Stimulated activated CD4-positive, alpha-beta T cell treated with anti-CD3 and anti-CD28 coated beads, Interleukin-2, amount 100 ng/mL, for 4 hours (primary cell): Measurements from ENCODE around the gene CACNA1D.

Experiments used
- DNase-seq: peaks from one replicate; pipeline ENCODE4 v3.0.0-alpha.2; 2020; ENCODE audit warnings: low read depth

The CACNA1D gene

DNA sequence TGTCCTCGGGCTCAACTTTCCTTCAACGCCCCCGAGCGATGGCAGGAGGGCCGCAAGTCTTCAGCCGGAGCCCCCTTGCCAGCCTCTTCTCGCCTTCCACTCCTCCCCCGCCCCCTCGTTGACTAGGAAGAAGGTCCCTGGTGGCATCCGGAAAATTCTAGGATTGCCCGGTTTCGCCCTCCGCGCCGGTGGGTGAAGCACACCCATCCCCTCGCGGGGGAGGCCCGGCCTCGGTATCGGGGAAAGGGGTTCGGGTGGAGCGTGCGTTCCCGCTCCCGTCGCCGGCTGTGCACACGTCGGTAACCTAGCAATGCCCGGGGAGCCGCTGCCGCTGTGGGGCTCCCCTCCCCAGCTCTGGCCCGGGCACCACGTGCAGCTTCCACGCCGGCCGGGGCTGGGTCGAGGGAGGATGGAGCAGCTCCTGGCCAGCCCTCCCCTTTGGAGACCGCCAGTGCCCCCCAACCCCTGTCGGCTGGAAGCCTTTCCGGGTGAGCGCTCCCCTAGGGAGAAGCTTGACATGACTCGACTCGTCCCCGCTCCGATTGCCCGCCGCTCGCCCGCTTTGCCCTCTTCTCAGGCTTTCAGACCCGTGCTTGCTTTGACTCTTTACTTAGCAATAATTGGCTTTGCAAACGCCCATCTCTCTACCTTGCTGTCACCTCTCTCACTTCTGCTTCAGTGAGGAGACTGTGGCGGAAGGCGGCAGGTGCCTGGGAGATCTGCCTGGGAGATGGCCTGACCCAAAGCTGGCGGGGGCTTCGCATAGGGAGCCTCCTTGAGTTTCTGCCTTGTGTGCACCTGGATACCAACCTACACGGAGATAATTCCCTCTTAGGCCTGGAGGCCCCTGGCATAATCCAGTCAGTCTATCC is 1.3 kb downstream of the CACNA1D start:
- no peak for DNase-seq

DNA sequence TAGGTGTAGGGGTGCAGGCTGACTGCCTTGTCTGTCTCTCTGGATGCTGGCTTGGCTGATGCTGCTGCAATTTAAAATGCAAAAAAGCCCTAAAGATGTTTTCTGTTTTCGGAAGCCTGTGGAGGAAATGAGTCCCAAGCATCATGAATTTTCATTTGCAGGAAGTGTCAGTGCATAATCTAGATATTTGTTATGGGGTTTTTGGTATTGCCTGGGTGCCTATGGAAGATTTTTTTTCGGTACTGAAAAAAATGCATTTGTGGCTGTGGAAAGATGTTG is 1.9 kb downstream of the CACNA1D start:
- no peak for DNase-seq

DNA sequence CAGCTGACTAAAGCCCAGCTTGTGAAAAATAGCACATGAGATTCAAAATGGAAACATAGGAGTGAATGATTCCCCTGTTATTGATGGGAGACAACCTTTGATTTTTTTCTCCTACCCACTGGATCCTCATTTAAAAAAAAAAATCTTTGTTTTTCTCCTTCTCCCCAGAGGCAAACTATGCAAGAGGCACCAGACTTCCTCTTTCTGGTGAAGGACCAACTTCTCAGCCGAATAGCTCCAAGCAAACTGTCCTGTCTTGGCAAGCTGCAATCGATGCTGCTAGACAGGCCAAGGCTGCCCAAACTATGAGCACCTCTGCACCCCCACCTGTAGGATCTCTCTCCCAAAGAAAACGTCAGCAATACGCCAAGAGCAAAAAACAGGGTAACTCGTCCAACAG is 2.6 kb downstream of the CACNA1D start:
- no peak for DNase-seq

DNA sequence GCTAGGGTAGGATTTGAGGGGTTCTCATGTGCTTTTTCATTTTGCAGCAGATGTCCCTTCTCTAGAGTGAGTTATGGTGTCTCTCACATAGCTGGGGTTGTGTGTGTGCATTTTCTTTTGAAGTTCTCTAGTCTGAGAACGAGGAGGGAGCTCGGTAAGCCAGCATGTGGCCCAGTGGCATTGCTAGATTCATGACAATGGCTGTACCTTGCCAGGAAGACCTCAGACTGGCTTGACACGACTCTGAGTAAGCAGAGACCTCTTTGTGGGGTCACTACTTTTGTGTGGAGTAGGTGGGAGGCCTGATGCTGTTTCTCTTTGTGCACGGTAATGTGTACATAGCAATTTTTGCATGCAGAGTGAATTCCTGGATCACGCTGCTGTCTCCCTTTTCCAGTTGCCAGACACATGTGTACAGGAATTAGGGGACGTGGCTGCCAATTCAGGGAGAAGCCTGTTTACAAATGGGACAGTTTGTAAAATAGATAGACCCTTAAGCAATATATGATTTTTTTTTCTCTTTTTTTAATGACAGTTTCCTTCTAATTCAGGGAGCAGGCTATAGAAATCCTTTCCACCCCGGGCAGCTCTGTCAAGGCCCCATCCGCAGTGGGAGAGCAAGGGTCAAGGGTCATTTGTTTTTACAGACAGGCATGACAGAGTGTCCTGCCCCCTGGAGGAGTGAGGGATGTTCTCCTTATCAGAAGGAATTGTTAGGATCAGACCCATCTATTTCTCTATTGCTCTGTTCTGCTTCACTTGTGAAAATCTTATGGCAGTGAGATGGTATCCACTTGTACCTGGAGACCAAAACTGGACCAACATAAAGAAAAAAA is 4.6 kb downstream of the CACNA1D start:
- DNase-seq = no peak

DNA sequence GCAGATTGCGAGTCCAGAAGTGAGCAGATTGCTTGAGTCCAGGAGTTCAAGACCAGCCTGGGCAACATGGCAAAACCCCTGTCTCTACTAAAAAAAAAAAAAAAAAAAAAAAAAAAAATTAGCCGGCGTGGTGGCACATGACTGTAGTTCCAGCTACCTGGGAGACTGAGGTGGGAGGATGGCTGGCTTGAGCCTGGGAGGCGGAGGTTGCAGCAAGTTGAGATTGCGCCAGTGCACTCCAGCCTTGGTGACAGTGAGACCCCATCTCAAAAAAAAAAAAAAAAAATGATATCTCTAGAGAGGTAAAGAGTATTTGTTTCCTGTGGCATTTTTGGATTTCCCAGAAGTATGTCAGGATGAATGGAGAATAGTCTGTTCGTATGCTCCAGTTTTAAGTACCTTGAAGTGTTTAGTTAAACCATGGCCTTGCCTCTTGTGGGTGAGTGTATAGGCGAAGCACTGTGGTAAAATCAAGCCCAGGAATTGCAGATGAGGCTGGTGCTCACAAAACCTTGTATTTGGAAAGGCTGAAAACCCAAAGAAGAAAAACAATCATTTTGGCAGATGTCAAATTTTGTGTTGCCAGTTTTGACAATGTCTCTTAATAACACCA is 5.9 kb downstream of the CACNA1D start:
- no peak for DNase-seq

DNA sequence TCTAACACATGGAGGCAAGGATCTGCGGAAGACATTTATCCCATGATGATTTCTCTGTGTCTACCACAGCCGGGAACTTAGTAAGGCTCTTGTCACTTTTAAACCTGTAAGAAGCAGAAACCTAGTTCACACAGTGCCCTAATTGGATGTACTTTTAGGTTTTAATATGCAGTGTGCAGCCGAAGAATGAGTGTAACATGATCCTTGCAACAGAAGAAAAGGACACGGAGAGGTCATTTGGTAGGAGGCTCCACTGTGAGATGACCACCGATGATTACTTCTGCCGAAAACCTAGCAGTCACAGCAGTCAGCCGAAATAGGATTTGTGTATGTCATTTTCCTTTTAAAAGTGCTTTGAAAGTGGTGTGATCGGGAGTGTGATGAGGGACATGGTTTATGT is 6.8 kb downstream of the CACNA1D start:
- no peak for DNase-seq

DNA sequence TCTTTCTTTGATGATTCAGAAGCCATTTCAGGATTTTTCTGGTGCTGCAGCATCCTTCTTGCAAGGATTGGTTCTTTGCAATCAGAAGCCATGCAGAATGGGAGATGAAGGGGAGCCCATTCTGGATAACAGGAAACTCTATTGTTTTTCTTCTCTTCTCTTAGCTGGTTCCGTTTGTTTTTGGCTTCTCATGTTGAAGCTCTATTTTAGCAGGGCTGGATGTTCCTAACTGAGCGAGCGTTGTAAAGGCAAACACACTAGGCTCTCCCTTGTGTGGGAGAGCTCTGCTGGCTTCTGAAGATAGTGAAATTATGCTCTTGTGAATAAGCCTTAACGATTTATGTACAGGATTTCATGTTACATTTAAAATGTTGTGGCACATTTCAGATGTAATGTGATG is 8.3 kb downstream of the CACNA1D start:
- DNase-seq = no peak

DNA sequence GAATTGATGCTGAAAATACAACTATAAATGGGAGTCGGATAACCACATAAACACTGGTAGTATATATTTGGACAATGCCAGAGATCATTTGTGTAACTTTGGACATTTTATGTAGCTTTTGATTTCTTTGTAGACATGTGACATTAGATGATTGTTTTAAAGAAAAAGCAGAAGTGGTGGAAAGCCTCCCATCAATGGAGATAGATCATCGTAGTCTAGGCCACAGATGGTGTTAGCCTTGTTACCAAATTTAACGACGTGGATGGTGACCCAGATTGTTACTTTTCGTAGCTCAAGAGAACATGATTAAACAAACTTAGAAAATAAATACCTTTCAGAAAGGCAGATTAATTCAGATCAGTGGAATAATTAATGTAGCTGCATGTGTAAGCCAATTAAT is 8.8 kb downstream of the CACNA1D start:
- no peak for DNase-seq

DNA sequence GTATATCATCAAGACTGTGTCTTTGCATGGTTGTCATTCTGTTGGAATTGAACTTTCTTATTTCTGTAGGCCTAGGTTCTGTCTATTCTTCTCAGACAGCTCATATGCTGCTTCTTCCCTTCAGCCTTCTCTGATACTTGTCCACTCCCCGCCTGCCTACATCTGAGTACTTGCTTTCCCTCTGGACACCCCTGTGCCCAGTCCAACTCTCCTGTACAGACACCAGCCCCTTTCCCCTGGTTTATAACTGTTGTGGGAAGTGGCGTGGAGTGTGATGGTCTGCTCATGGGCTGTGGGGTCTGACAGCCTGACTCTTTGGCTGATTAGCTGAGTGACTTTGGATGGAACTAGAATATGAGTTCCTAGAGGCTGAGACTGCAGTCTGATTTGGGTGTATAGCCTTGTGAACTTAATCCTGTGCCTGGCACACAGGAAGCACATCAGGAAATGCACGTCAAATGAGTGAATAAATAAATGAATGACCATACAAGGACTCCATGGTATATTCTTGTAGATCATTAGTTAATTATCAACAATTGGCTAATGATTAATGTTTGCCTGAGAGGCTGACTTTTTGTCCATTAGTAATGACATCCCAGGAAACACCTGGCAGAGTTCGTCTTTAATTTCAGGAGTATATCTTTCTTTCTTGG is 11.8 kb downstream of the CACNA1D start:
- DNase-seq = no peak

DNA sequence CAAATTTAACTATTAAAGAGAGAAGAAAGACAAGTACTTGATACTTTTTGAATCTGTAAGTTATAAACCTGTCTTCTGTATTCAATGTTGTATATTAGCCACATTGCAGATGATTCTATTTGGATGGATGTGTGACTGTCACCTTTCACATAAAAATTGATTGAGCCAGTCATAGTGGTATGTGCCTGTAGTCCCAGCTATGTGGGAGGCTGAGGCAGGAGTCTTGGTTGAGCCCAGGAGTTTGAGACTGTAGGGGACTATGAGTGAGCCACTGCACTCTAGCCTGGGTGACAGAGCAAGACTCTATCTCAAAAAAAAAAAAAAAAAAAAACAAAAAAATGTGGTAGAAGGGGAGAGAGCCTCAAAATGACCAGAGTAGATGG is 12.3 kb downstream of the CACNA1D start:
- DNase-seq = no peak

DNA sequence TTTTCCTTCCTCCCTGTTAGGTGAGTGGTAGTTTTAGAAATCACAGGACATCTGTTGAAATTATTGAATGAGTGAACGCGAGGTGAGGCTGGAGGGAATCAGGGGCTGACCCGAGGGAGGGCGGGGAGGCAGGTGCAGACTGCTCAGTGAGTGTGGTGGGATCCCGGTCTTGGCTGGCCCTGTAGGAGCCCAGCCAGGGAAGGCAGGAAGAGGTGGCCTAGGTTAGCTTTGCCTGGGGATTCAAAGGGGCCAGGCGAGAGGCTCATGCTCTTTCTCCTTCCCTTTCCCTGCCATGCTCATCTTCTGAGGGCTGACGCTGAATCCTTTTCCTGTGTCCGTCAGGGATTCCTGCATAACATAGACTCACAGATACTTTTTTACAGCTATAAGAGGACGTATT is 15.1 kb downstream of the CACNA1D start:
- DNase-seq = no peak

DNA sequence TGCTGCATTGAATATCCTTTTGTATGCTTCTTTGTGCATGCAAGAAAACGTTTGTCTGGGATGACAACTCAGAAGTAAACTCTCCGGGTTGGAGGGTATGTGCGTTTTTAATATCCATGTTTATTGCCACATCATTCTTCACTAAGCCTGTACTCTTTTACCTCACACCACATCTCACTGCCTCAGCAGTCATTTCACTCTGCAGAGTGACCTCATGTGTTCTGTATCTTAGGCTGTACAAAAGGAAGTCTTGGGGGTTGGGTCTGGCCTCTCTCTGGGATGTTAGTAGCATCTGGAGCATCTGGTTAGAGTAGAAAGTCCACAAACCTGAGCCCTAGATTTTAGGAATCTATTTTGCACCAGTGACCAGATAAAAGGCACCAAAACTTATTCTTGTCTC is 16.1 kb downstream of the CACNA1D start:
- no peak for DNase-seq

DNA sequence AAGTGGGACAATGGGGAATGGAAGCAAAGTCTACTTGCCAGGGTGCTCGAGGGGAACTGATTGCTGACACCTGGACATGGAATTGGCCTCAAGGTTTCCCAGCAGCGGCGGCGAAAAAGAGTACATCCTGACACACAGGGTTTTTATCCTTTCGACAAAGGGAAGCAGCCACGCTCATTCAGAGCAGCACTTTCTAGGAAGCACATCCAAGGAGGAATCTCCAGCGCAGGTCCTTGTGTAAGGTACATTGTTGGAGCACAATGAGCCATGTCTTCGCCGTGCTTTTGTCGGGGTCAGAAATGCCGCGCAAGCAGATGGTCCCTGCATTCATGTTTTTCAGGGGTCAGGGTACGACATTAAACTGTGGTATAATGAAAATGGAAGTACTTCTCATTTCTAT is 16.8 kb downstream of the CACNA1D start:
- DNase-seq = no peak

DNA sequence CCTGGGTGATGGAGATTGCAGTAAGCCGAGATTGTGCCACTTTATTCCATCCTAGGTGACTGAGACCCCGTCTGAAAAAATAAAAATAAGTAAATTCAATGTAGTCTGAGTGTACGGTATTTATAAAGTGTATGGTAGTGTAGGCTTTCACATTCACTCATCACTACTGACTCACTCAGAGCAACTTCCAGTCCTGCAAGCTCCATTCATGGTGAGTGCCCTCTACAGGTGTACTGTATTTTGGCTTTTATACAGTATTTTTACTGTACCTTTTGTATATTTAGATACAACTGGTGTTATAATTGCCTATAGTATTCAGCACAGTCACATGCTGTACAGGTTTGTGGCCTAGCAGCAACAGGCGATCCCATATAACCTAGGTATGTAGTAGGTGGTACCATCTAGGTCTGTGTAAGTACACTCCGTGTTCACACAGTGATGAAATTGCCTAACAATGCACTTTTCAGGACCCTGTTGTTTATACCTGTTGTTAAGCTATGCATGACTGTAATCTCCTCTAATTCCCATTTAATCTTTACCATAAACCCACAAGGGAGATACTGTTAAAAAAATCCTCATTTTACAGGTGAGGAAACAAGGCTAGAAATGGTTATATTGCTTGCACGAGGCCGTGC is 19.3 kb downstream of the CACNA1D start:
- no peak for DNase-seq

DNA sequence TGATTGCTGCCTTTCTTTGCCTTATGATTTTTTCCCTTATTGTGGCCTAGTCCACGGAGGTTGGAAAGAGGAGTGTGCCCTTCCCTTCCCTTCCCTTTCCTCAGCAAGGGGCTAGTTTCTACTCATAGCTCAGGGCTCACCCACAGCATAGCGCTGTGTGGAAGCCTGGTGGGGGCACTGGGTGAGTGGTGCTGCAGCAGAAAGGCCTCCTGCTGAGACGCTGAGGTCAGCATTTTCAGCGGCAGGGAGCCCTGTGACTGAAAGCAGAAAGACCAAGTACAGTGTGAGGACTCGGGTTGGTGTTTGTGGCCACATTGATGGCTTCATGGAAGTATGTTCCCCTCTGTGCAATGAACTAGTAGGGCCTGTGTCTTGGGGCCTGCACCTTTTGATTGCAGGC is 21.9 kb downstream of the CACNA1D start:
- no peak for DNase-seq

DNA sequence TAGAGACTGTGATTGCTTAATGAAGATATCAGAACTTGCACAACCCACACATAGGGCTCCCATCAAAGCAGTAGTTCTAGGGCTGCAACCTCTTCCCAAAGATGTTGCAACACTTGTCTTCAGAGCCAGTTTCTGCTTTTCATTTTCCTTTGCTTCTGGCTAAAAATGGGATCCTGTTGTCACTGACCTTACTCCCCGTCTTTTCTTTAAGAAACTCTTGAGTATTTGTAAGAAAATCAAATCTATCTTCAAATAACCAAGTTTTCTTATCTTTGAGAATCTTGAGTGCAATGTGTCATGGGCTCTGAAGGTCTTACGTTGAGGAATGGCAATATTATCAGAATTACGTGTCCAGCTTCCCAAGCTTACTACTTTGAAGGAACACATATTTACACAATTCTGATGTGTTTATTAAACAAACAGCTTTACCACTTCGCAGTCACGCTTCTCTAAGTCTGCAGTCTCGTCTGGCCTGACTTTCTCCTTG is 24.1 kb downstream of the CACNA1D start:
- DNase-seq = no peak

DNA sequence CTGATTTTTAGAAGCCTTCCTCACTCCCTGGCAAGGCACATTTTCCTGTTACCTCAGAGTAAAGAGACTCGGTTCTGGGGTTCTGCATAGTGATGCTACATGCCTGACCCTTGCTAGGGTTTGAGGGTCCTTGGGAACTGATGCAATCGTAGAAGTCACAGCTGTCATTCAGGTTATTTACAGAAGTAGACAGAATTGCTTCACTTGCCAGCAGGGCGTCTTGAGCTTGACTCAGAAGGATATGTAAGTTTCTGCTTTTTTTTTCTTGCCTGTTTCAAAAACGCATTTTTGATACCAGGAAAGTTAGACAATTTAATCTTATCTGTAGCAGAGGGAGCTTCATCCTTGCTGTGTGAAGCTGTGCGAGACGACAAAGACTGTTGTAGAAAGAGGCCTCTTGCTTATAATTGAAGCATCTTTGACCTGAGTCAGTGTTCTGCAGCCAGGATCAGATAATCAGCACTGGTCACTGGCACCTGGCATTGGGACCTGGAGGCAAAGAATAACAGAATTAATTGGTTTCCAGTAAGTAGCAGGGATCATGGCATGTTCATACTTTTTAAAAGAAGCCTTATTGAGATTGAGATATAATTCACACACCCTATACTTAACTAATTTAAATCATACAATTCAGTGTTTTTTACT is 24.8 kb downstream of the CACNA1D start:
- DNase-seq = no peak

DNA sequence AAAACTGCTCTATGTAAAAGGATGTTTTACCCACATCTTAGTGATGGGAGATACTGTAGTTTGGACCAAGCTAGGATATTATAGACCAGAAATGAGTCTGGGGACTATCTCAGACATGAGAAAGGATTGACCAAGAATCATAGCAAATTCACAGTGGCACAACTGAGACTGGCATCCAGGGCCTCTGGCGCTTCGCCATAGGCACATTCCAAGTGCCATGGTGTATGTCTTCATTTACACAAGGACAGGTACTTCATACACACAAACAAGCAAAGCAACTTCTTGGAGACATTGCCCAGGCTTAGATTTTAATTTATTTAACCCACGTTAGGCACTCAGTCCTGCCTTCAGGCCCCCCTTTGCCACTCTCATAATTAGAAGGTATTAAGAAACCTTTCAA is 28.9 kb downstream of the CACNA1D start:
- DNase-seq = no peak

DNA sequence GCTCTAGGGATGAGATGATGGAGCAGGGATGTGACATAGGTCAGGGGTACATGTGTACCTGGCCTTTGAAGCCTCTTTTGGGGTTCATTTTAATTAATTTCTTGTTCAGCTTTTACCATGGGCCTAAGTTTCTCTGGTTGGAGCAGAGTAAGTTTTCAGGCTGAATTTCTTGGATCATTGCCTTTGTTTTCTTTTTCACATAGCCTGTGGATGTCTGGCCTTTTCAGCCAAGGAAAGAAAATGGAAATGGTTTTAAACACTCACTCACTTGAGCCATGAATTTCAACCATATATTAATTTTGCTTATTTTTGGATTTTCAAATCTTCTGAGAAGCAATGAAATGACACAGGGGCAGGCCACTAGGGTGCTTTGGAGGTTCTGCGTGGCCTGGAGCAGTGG is 30.2 kb downstream of the CACNA1D start:
- no peak for DNase-seq

DNA sequence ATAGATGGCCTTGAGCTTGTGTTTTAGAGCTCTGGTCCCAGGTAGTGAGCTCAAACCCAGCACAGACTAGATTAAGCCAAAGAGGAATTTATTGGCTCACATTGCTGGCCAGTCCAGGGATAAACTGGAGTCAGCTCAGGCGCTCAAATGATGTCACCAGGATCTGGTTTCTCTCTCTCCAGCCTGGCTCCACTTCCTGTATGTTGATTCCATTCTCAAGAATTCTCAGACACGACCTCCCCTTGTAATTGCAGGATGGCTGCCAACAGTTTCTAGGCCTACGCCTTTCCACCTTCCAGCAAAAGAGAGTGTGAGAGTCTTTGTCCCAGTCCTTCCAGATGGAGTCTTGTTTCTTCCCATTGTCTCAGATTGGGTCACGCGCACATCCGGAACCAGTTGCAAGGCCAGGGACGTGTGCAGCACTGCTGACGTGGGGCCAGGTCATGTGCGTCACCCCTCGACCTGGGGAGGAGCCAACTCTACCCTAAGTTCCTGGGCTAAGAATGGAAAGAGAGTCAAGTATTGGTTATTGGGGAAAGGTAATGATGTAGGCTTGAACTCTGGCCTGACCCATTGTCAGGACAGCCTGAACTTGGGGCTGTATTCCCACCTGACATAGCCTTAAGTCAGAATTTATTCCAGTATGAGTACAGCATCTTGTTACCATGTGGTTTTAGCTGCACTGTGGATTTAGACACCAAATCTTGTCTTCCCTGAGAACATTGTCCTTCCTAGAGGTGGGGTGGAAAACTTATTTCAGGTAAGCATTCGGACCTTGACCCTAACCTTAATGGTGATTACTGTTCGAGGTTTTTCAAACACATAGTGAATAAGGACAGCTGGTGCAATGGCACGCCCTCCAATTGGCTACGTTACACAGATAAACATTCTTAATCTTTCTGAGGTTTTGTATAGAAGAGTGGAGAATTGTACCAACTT is 31.6 kb downstream of the CACNA1D start:
- no peak for DNase-seq

DNA sequence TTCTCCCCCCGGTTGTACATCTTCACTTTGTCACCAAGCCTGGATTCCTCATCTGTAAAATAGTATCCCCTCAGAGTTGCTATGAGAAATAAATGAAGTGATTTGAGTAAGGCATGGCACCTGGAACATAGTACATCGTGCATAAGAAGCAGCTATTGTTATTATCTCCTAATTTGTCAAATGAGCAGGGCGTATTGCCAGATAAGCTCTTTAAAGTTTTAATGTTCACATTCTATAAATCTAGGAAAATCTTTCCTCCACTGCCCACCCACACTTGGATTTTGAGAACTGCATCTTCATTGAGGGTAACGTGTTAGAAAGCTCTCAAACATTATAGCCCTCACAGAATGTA is 32.3 kb downstream of the CACNA1D start:
- DNase-seq = no peak
